GM12878 (cell line): ENCODE results near the gene SEMA5A. TPM values are rescaled to one million over a fixed set of nuclear protein-coding genes. Genes with fewer than 3 reads are reported as not detected.

ENCODE experiments used
- ATAC-seq: fragments of 200-7000 bp; cut with Tn5 transposase; 3 replicates; pipeline ENCODE4 v1.9.1; 2020; ENCODE audit warnings: mild to moderate bottlenecking, moderate library complexity
- BruUV-seq: library from RNA; stranded (reverse); fragments of 400-500 nt; replicated peaks from 2 replicates; lab custom pipeline; 2021; lab: Mats Ljungman, UMichigan
- CTCF ChIA-PET: fragments of 300-600 bp; sonication (Branson Sonifier 250); formaldehyde crosslinking; extraction: SDS; loops from one replicate; lab custom pipeline; 2021; ENCODE audit warnings: inconsistent platforms; lab: Yijun Ruan, JAX
- POLR2A ChIA-PET: fragments of 350-600 bp; formaldehyde crosslinking; extraction: SDS; loops from one replicate; lab custom pipeline; 2021; ENCODE audit warnings: inconsistent platforms; lab: Charles Lee
- RAD21 ChIA-PET: fragments of 300-600 bp; sonication (Branson Sonifier 250); formaldehyde crosslinking; loops from one replicate; lab custom pipeline; 2023; ENCODE audit warnings: antibody characterized with exemption; ENCODE audit not compliant: unreplicated experiment; lab: Charles Lee
- SMC1A ChIA-PET: fragments of 300-600 bp; sonication (Branson Sonifier 250); formaldehyde crosslinking; loops from one replicate; lab custom pipeline; 2023; ENCODE audit not compliant: unreplicated experiment, uncharacterized antibody; lab: Charles Lee
- DNase-seq: peaks from one replicate; pipeline ENCODE4 v3.0.0-alpha.2; 2011; ENCODE audit warnings: low read depth, low spot score
- FAIRE-seq: peaks from 3 replicates; lab custom pipeline; 2011; peaks lifted over from hg19 to GRCh38; lab: Jason Lieb, UNC
- H2AFZ ChIP-seq: 2 replicates; pipeline ENCODE4 v1.6.0; 2011; ENCODE audit warnings: low read depth, low read length, control low read depth; ENCODE audit not compliant: control insufficient read depth
- H3K27ac ChIP-seq: 2 replicates; pipeline ENCODE4 v1.5.1; 2011; ENCODE audit warnings: control low read depth; ENCODE audit not compliant: control insufficient read depth, insufficient read depth
- H3K27me3 ChIP-seq, 2 experiments: replicated peaks in 1 of 2; 2 replicates each; pipeline versions ENCODE4 v1.6.0 to v1.6.1; 2011; ENCODE audit warnings: low read length in 1 of 2; ENCODE audit not compliant: control insufficient read depth in 2 of 2, insufficient read depth in 2 of 2
- H3K36me3 ChIP-seq, 2 experiments: 2 replicates each; pipeline ENCODE4 v1.5.1; 2011; ENCODE audit warnings: low read length in 1 of 2; ENCODE audit not compliant: control insufficient read depth in 2 of 2, insufficient read depth in 2 of 2
- H3K4me1 ChIP-seq: 2 replicates; pipeline ENCODE4 v1.6.1; 2011; ENCODE audit warnings: mild to moderate bottlenecking, low read length, moderate library complexity, mixed read lengths; ENCODE audit not compliant: control insufficient read depth, insufficient read depth
- H3K4me2 ChIP-seq: 2 replicates; pipeline ENCODE4 v1.6.0; 2011; ENCODE audit warnings: control low read depth; ENCODE audit not compliant: control insufficient read depth, insufficient read depth
- H3K4me3 ChIP-seq: fragments of 200-600 bp; sonication (generic); 2 replicates; pipeline ENCODE4 v1.5.1; 2016
- H3K79me2 ChIP-seq: 2 replicates; pipeline ENCODE4 v1.6.0; 2011; ENCODE audit warnings: low read length; ENCODE audit not compliant: control insufficient read depth, insufficient read depth
- H3K9ac ChIP-seq: 2 replicates; pipeline ENCODE4 v1.8.0; 2011; ENCODE audit warnings: low read length, control low read depth, mixed read lengths; ENCODE audit not compliant: control insufficient read depth, insufficient read depth
- H3K9me3 ChIP-seq: replicated peaks from 3 replicates; pipeline ENCODE4 v1.5.1; 2011; ENCODE audit warnings: mild to moderate bottlenecking, low read length; ENCODE audit not compliant: control insufficient read depth, insufficient read depth
- H4K20me1 ChIP-seq: 2 replicates; pipeline ENCODE4 v1.6.0; 2011; ENCODE audit not compliant: control insufficient read depth, insufficient read depth
- BMI1 ChIP-seq: fragments of 450-650 bp; IDR thresholded peaks from 2 replicates; pipeline ENCODE4 v1.6.1; 2016; ENCODE audit warnings: mild to moderate bottlenecking, moderate library complexity, borderline replicate concordance
- CBX3 ChIP-seq: fragments of 200-600 bp; sonication (generic); IDR thresholded peaks from 2 replicates; pipeline ENCODE4 v1.6.1; 2016; ENCODE audit warnings: low read depth, borderline replicate concordance
- CEBPB ChIP-seq, 2 experiments: fragments of 150-350 bp in 1 of 2; IDR thresholded peaks; 2 replicates each; pipeline ENCODE4 v1.6.1; 2012 to 2014; ENCODE audit warnings: low read depth in 2 of 2, low read length in 2 of 2, borderline replicate concordance in 1 of 2, inconsistent platforms in 1 of 2
- CREB1 ChIP-seq: IDR thresholded peaks from 2 replicates; pipeline ENCODE4 v1.6.1; 2012; ENCODE audit warnings: low read depth, mild to moderate bottlenecking, inconsistent platforms
- KDM1A ChIP-seq: fragments of 200-600 bp; sonication (generic); IDR thresholded peaks from 2 replicates; pipeline ENCODE4 v1.6.1; 2016; ENCODE audit warnings: borderline replicate concordance
- MTA2 ChIP-seq: fragments of 450-650 bp; IDR thresholded peaks from 2 replicates; pipeline ENCODE4 v1.6.1; 2016; ENCODE audit warnings: low read depth, mild to moderate bottlenecking, moderate library complexity
- MYC ChIP-seq: IDR thresholded peaks from 2 replicates; pipeline ENCODE4 v1.6.1; 2011; ENCODE audit warnings: mild to moderate bottlenecking, low read length, moderate library complexity, inconsistent platforms; ENCODE audit not compliant: insufficient read depth, insufficient replicate concordance, insufficient read length, severe bottlenecking
- PBX3 ChIP-seq: IDR thresholded peaks from 2 replicates; pipeline ENCODE4 v1.6.1; 2011; ENCODE audit warnings: mild to moderate bottlenecking, low read depth, low read length, moderate library complexity; ENCODE audit not compliant: insufficient replicate concordance
- WRNIP1 ChIP-seq: IDR thresholded peaks from 2 replicates; pipeline ENCODE4 v1.6.1; 2011; ENCODE audit warnings: low read depth, low read length, improper control_type of control experiment, borderline replicate concordance
- ZNF622 ChIP-seq: fragments of 450-650 bp; IDR thresholded peaks from 2 replicates; pipeline ENCODE4 v1.6.1; 2017; ENCODE audit warnings: mild to moderate bottlenecking, inconsistent platforms
- WGBS: methylation state at CpG from one replicate; pipeline ENCODE4 v1.1.6; 2016; ENCODE audit warnings: low lambda C conversion rate; ENCODE audit not compliant: insufficient replicate concordance, insufficient coverage; ENCODE audit errors: missing lambda C conversion rate; 5-methylcytosine and 5-hydroxymethylcytosine counted together
- in situ Hi-C: fragments of 300-500 bp; cut with MboI; formaldehyde crosslinking; loops from 9 replicates; pipeline ENCODE4 v1.14.3; 2018; ENCODE audit warnings: mixed read lengths
- intact Hi-C: fragments of 100-400 bp; cut with micrococcal nuclease; formaldehyde crosslinking; loops from one replicate; pipeline ENCODE4 v1.14.2; 2022; ENCODE audit not compliant: unreplicated experiment
- polyA plus RNA-seq, 11 experiments: library from polyadenylated mRNA; depleted of rRNA in 4 of 11; unstranded in 6 of 11; stranded (reverse) in 5 of 11; fragments of >200 nt; fragmentation: Nextera tagmentation in 4 of 11; fragmentation: Illumina TruSeq in 1 of 11; extraction: Ambion mirVana in 4 of 11; extraction: Trizol in 1 of 11; gene quantifications; 1 replicate in 1 of 11; 2 replicates in 10 of 11; pipeline versions ENCODE4 v1.2.1 to v1.2.3, GENCODE V29; 2011 to 2016; ENCODE audit warnings: inconsistent platforms in 2 of 11, missing spikeins in 2 of 11, low read depth in 1 of 11
- total RNA-seq, 4 experiments: library from RNA; depleted of rRNA in 3 of 4; stranded (reverse); fragments of >200 nt in 3 of 4; fragmentation: Illumina TruSeq in 1 of 4; extraction: Trizol in 1 of 4; gene quantifications; 2 replicates each; pipeline versions ENCODE4 v1.2.1 to v1.2.3, GENCODE V29; 2013 to 2021
- TF ChIP-seq, protein P1 (sequence below): fragments of 450-650 bp; IDR thresholded peaks from 2 replicates; pipeline ENCODE4 v1.6.1; 2018; ENCODE audit warnings: mild to moderate bottlenecking, low read depth, moderate library complexity; ENCODE audit not compliant: partially characterized antibody

Gene SEMA5A
- total and polyA plus RNA-seq, 10 of the 15 experiments (the other 5 are each of a cell fraction or from before 2014, with no cell fraction given) = 0.03 to 2.4 (median 0.09) TPM; not detected in 1

GRCh38 chr5:9415091-9415490 lies 130.8 kb downstream of the SEMA5A start:
- Histone ChIP-seq H3K4me2 (no peak overlapping the region), H3K79me2 (no peaks in the 10 kb centered on the region), H3K27me3 (no peaks in the 10 kb centered on the region; a peak in 1 of 4 replicates), H3K36me3 (no peaks in the 10 kb centered on the region), H3K4me3 (no peak overlapping the region), H3K9me3 (no peaks in the 10 kb centered on the region; the same call in 1 of the 3 replicates), H2AFZ (no peak overlapping the region), H3K27ac (no peak overlapping the region), H3K9ac (no peak overlapping the region), H4K20me1 (no peaks in the 10 kb centered on the region), H3K4me1 (no peaks in the 10 kb centered on the region)
- CTCF ChIA-PET = no interaction called here
- 67% methylated on average over 3 of the region's 3 CpGs for WGBS
- intact Hi-C loops (no loop called here), in situ Hi-C loops (no loop called here)
- POLR2A ChIA-PET = no interaction called here
- no peak for ATAC-seq
- TF ChIP-seq, protein P1, sequence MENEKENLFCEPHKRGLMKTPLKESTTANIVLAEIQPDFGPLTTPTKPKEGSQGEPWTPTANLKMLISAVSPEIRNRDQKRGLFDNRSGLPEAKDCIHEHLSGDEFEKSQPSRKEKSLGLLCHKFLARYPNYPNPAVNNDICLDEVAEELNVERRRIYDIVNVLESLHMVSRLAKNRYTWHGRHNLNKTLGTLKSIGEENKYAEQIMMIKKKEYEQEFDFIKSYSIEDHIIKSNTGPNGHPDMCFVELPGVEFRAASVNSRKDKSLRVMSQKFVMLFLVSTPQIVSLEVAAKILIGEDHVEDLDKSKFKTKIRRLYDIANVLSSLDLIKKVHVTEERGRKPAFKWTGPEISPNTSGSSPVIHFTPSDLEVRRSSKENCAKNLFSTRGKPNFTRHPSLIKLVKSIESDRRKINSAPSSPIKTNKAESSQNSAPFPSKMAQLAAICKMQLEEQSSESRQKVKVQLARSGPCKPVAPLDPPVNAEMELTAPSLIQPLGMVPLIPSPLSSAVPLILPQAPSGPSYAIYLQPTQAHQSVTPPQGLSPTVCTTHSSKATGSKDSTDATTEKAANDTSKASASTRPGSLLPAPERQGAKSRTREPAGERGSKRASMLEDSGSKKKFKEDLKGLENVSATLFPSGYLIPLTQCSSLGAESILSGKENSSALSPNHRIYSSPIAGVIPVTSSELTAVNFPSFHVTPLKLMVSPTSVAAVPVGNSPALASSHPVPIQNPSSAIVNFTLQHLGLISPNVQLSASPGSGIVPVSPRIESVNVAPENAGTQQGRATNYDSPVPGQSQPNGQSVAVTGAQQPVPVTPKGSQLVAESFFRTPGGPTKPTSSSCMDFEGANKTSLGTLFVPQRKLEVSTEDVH = no peak
- no peak for TF ChIP-seq CEBPB (IDR thresholded peaks at IDR 0.05; ENCODE audit: borderline replicate concordance in 1 of 2, low read depth in 2 of 2, low read length in 2 of 2)
- no peak for TF ChIP-seq ZNF622
- TF ChIP-seq MYC = no peak
- no peak for TF ChIP-seq PBX3
- TF ChIP-seq MTA2 = no peak
- no peak for TF ChIP-seq CREB1
- TF ChIP-seq CBX3 = no peak
- TF ChIP-seq KDM1A = no peak
- TF ChIP-seq WRNIP1 = no peak
- TF ChIP-seq BMI1 = no peak
- SMC1A ChIA-PET = no interaction called here
- no peak for FAIRE-seq
- no peak for DNase-seq
- no TSS peak for BruUV-seq
- RAD21 ChIA-PET = no interaction called here
